Measurements from ENCODE around the gene PEX5L. TPM values are rescaled to one million over a fixed set of nuclear protein-coding genes. Genes with fewer than 3 reads are reported as not detected.

The PEX5L gene
- total RNA-seq, 1 donor from 2014 or later: 0.78 TPM

- no peaks in the 10 kb centered on the region for H3K36me3 ChIP-seq
- DNase-seq (no peak), ATAC-seq (no peak)
- H3K27ac ChIP-seq: no peak overlapping the region
- H3K9me3 ChIP-seq: no peaks in the 10 kb centered on the region
- H3K4me1 ChIP-seq: no peaks in the 10 kb centered on the region
- H3K4me3 ChIP-seq: no peak overlapping the region
- no peak for TF ChIP-seq CTCF (IDR thresholded peaks at IDR 0.05)
- intact Hi-C loops (cut with DNase I): no loop called here
- H3K27me3 ChIP-seq: peaks cover 3% of the 10 kb centered on the region
Measured at GRCh38 chr3:179896507-179896906, 140.2 kb downstream of the PEX5L start.

GRCh38 chr3:179895330-179895729 is 141.4 kb downstream of the PEX5L start:
- Histone ChIP-seq H3K4me3 (no peak overlapping the region), H3K27ac (no peak overlapping the region), H3K36me3 (no peaks in the 10 kb centered on the region), H3K4me1 (no peaks in the 10 kb centered on the region), H3K9me3 (no peaks in the 10 kb centered on the region), H3K27me3 (peaks cover 3% of the 10 kb centered on the region)
- no peak for TF ChIP-seq CTCF (IDR thresholded peaks at IDR 0.05)
- DNase-seq (no peak), ATAC-seq (no peak)
- intact Hi-C loops (cut with DNase I): no loop called here

GRCh38 chr3:179887295-179887943 is 149.3 kb downstream of the PEX5L start:
- H3K27ac ChIP-seq: no peak overlapping the region
- no peaks in the 10 kb centered on the region for H3K27me3 ChIP-seq
- H3K4me3 ChIP-seq: no peak overlapping the region
- TF ChIP-seq CTCF (IDR thresholded peaks at IDR 0.05): no peak
- H3K9me3 ChIP-seq: no peaks in the 10 kb centered on the region
- no peaks in the 10 kb centered on the region for H3K4me1 ChIP-seq
- DNase-seq: no peak
- no peaks in the 10 kb centered on the region for H3K36me3 ChIP-seq
- intact Hi-C loops (cut with DNase I): no loop called here
- no peak for ATAC-seq

GRCh38 chr3:179885950-179886349 is 150.8 kb downstream of the PEX5L start:
- no peaks in the 10 kb centered on the region for H3K36me3 ChIP-seq
- no peaks in the 10 kb centered on the region for H3K27me3 ChIP-seq
- no peaks in the 10 kb centered on the region for H3K9me3 ChIP-seq
- no peak overlapping the region for H3K27ac ChIP-seq
- no peak for ATAC-seq
- TF ChIP-seq CTCF (IDR thresholded peaks at IDR 0.05): no peak
- no peak overlapping the region for H3K4me3 ChIP-seq
- DNase-seq: no peak
- no peaks in the 10 kb centered on the region for H3K4me1 ChIP-seq
- intact Hi-C loops (cut with DNase I): no loop called here

GRCh38 chr3:179884136-179884535 is 152.6 kb downstream of the PEX5L start:
- no peak for TF ChIP-seq CTCF (IDR thresholded peaks at IDR 0.05)
- DNase-seq (no peak), ATAC-seq (no peak)
- Histone ChIP-seq H3K9me3 (no peaks in the 10 kb centered on the region), H3K4me3 (no peak overlapping the region), H3K4me1 (no peaks in the 10 kb centered on the region), H3K36me3 (no peaks in the 10 kb centered on the region), H3K27ac (no peak overlapping the region), H3K27me3 (no peaks in the 10 kb centered on the region)
- intact Hi-C loops (cut with DNase I): no loop called here

GRCh38 chr3:179882292-179882691 is 154.4 kb downstream of the PEX5L start:
- ATAC-seq: no peak
- no peak for TF ChIP-seq CTCF (IDR thresholded peaks at IDR 0.05)
- Histone ChIP-seq H3K4me1 (no peaks in the 10 kb centered on the region), H3K36me3 (no peaks in the 10 kb centered on the region), H3K9me3 (no peaks in the 10 kb centered on the region), H3K27me3 (no peaks in the 10 kb centered on the region), H3K27ac (no peak overlapping the region), H3K4me3 (no peak overlapping the region)
- DNase-seq: no peak
- intact Hi-C loops (cut with DNase I): no loop called here

Data from upper lobe of right lung (tissue), 1 donor.